ENCODE measurements around the gene DRD4. TPM values are rescaled to one million over a fixed set of nuclear protein-coding genes. Genes with fewer than 3 reads are reported as not detected.
A peak's percentile ranks its signal among the peaks of the same experiment; 100 is the strongest.

The DRD4 gene
- total RNA-seq (2021; fragmentation: NEBNext Ultra II Directional; extraction: Animal tissue kit (Norgen Biotek cat#: 25700)) (3.3 and 3.4 TPM in 2 replicates), polyA plus RNA-seq (2011; rRNA removed) (4.9 and 9.7 TPM in 2 replicates), polyA minus RNA-seq (2011; rRNA and poly(A)+ RNA removed) (0.20 and 0.85 TPM in 2 replicates)
- polyA plus RNA-seq (2011; cell fraction: cytosol; rRNA removed): 3.9 TPM
- polyA plus RNA-seq (2011; cell fraction: nucleus; rRNA removed): 9.1 TPM
- polyA plus RNA-seq (2012, experiment 1 of 2): 4.0 to 10.3 TPM (median 9.2 TPM) in 4 replicates
- polyA plus RNA-seq (2012, experiment 2 of 2): 9.1 TPM
- 2.9 TPM for polyA plus RNA-seq (2013, experiment 1 of 2)
- 2.8 TPM for polyA plus RNA-seq (2013, experiment 2 of 2)
- polyA minus RNA-seq (2011; cell fraction: cytosol; rRNA and poly(A)+ RNA removed): 4.9 TPM
- 3.4 TPM for polyA minus RNA-seq (2011; cell fraction: nucleus; rRNA and poly(A)+ RNA removed)
- long read RNA-seq, experiment 1, transcript DRD4-201 (4 exons, 1,375 nt): major isoform, 5 of 9 reads
- long read RNA-seq, experiment 1, partial matches to known transcripts: 4 of 9 reads
- long read RNA-seq, experiment 1, other reads (novel, unspliced or antisense): 0 of 9 reads
- long read RNA-seq, experiment 2: 0 reads

- Histone ChIP-seq H2BK15ac (ENCODE audit: low read length) (peak within 1 kb of the TSS; percentile 98; the same call in 1 of the 2 replicates), H3K36me3 (ENCODE audit: control insufficient read depth in 2 of 4, insufficient read depth in 4 of 4, low read length in 3 of 4) (no peaks in the 10 kb centered on the region), H4K8ac (ENCODE audit: extremely low read depth, insufficient read depth, low read length) (peak within 1 kb of the TSS; percentile 85), H3K27ac (ENCODE audit: low read depth, low read length) (0 out of 2 replicates have a peak within 1 kb of the TSS, but pooled peaks have one; percentile 12), H3K4me2 (ENCODE audit: insufficient read depth in 1 of 2, low read depth in 2 of 2, low read length in 2 of 2) (peak within 1 kb of the TSS; percentile 81 to 91), H3K79me2 (ENCODE audit: control insufficient read depth in 1 of 2, insufficient read depth in 2 of 2, low read length in 2 of 2) (no peaks in the 10 kb centered on the region), H3K4ac (replicated peaks; ENCODE audit: insufficient read length, low read depth, low read length) (peak within 1 kb of the TSS; percentile 46), H3K23me2 (ENCODE audit: low read depth, low read length) (peaks cover 21% of the 10 kb centered on the region; the same call in 1 of the 2 replicates), H2BK5ac (ENCODE audit: low read depth, low read length) (no peak within 1 kb of the TSS; the same call in 1 of the 2 replicates), H3K27me3 (replicated peaks in 1 of 4; ENCODE audit: control insufficient read depth in 3 of 4, extremely low read depth in 1 of 4, insufficient read depth in 3 of 4, low read length in 3 of 4) (peaks cover 21 to 49% (median 43%) of the 10 kb centered on the region in 4 experiments), H2BK120ac (replicated peaks; ENCODE audit: low read depth, low read length) (no peak within 1 kb of the TSS), H3K4me3 (ENCODE audit: extremely low read depth in 1 of 4, insufficient read depth in 2 of 4, low read depth in 3 of 4, low read length in 4 of 4) (peak within 1 kb of the TSS; percentile 34 to 60 (median 48)), H2BK20ac (ENCODE audit: low read length) (peak within 1 kb of the TSS; percentile 93; the same call in 1 of the 2 replicates), H3K4me1 (replicated peaks in 1 of 4; ENCODE audit: control insufficient read depth in 3 of 4, insufficient read depth in 4 of 4, low read length in 3 of 4) (peaks cover 0 to 30% (median 20%) of the 10 kb centered on the region in 4 experiments; a peak in 6 of 7 replicates), H2AK5ac (ENCODE audit: low read depth, low read length) (0 out of 2 replicates have a peak within 1 kb of the TSS, but pooled peaks have one; percentile 75), H4K20me1 (replicated peaks in 1 of 2; ENCODE audit: control insufficient read depth in 1 of 2, insufficient read depth in 2 of 2, low read length in 2 of 2) (peaks cover 0 to 3% of the 10 kb centered on the region in 2 experiments), H3K14ac (ENCODE audit: insufficient read length) (no peak within 1 kb of the TSS), H3K23ac (ENCODE audit: insufficient read length) (no peak within 1 kb of the TSS), H3K56ac (replicated peaks; ENCODE audit: insufficient read length, low read depth, low read length) (no peak within 1 kb of the TSS), H2AFZ (ENCODE audit: low read length) (no peak within 1 kb of the TSS), H3K9ac (replicated peaks in 1 of 4; ENCODE audit: extremely low read depth in 1 of 4, low read depth in 3 of 4, low read length in 3 of 4) (peak within 1 kb of the TSS in 3 of 4 experiments; percentile 35 to 56 (median 51); a peak in 5 of 7 replicates), H3K79me1 (ENCODE audit: low read depth, low read length) (no peaks in the 10 kb centered on the region), H3K9me3 (ENCODE audit: insufficient read depth in 2 of 2, low read depth in 1 of 2, low read length in 1 of 2) (no peaks in the 10 kb centered on the region), H4K5ac (ENCODE audit: insufficient read length, low read depth, low read length) (no peak within 1 kb of the TSS), H4K91ac (replicated peaks; ENCODE audit: insufficient read length, low read length) (peak within 1 kb of the TSS; percentile 95), H3K18ac (ENCODE audit: extremely low read depth, low read length) (peak within 1 kb of the TSS; percentile 95), H2BK12ac (ENCODE audit: low read depth, low read length) (peak within 1 kb of the TSS; percentile 99)
- TF ChIP-seq E2F6 (IDR thresholded peaks at IDR 0.05) (peak; percentile 71; the same call in 1 of the 2 replicates), KDM4A (IDR thresholded peaks at IDR 0.05; ENCODE audit: low read depth, low read length, severe bottlenecking) (peak; percentile 72), MAX (IDR thresholded peaks at IDR 0.05) (peak; percentile 70), SP1 (IDR thresholded peaks at IDR 0.05; ENCODE audit: low read depth, low read length) (no peak), RBBP5 (IDR thresholded peaks at IDR 0.05; ENCODE audit: borderline replicate concordance, low read depth, low read length) (peak; percentile 31; the same call in 1 of the 2 replicates)
- DNase-seq (ENCODE audit: low read depth in 1 of 2, low spot score in 2 of 2) (peak in 1 of 2 experiments; percentile 75), FAIRE-seq (no peak)
- ChIA-PET CTCF (ENCODE audit: partially characterized antibody) (interaction anchor here (0.8 to 1.0 kb wide), 3 partner anchors 9 to 93 kb away, joined by 3 read pairs; no protein-coding TSS in a partner anchor), POLR2A (ENCODE audit: partially characterized antibody) (interaction anchor here (0.8 to 3.6 kb wide), 7 partner anchors 10 to 129 kb away, joined by 3 to 20 read pairs (median 4); partner anchors contain the start of gene SCT)
- WGBS, 2 experiments (ENCODE audit: extremely low coverage in 1 of 2, insufficient coverage in 1 of 2, insufficient read length in 1 of 2, insufficient replicate concordance in 2 of 2, low coverage in 1 of 2, low lambda C conversion rate in 2 of 2, missing lambda C conversion rate in 1 of 2): 16% methylated on average over 42 of the region's 100 CpGs; no CpG with 5 or more reads in 1 of the 2 experiments
Observed at GRCh38 chr11:636511-637332, at the start of gene DRD4. Gene DRD4, plus strand, starts transcription at chr11:637269. Its CDS starts 36 bp downstream, at chr11:637305.

All from H1 (cell line).